IMR-90 (cell line): Measurements from ENCODE around the gene ZNRF3. TPM values are rescaled to one million over a fixed set of nuclear protein-coding genes. Genes with fewer than 3 reads are reported as not detected.

Experiments used
- ATAC-seq: fragments of 200-7000 bp; cut with Tn5 transposase; 2 replicates; pipeline ENCODE4 v1.9.1; 2020; ENCODE audit warnings: low read depth, mild to moderate bottlenecking, moderate library complexity
- BruUV-seq: library from RNA; stranded (reverse); fragments of 400-500 nt; replicated peaks from 2 replicates; lab custom pipeline; 2021; lab: Mats Ljungman, UMichigan
- CTCF ChIA-PET: fragments of 300-600 bp; formaldehyde crosslinking; extraction: SDS; loops from one replicate; lab custom pipeline; 2021; ENCODE audit warnings: antibody characterized with exemption; lab: Yijun Ruan, JAX
- POLR2A ChIA-PET: fragments of 300-600 bp; sonication (Branson Sonifier 250); formaldehyde crosslinking; loops from one replicate; lab custom pipeline; 2022; ENCODE audit warnings: antibody characterized with exemption; ENCODE audit not compliant: unreplicated experiment; lab: Charles Lee
- DNase-seq: peaks from one replicate; pipeline ENCODE4 v3.0.0; 2013
- H2AFZ ChIP-seq: replicated peaks from 2 replicates; pipeline ENCODE3; 2013; ENCODE audit warnings: low read length, mild to moderate bottlenecking; ENCODE audit not compliant: poor library complexity
- H2AK5ac ChIP-seq: 2 replicates; pipeline ENCODE4 v1.6.1; 2013; ENCODE audit warnings: low read depth, low read length, inconsistent platforms
- H2AK9ac ChIP-seq: replicated peaks from 2 replicates; pipeline ENCODE3; 2013; ENCODE audit warnings: mild to moderate bottlenecking, low read depth, low read length, moderate library complexity; ENCODE audit not compliant: poor library complexity
- H2BK120ac ChIP-seq: 2 replicates; pipeline ENCODE4 v1.6.1; 2013; ENCODE audit warnings: low read depth, low read length, inconsistent platforms
- H2BK15ac ChIP-seq: 3 replicates; pipeline ENCODE4 v1.6.1; 2013; ENCODE audit warnings: low read depth, low read length, inconsistent platforms
- H2BK20ac ChIP-seq: 2 replicates; pipeline ENCODE4 v1.6.1; 2013; ENCODE audit warnings: low read depth, mild to moderate bottlenecking, inconsistent platforms, low read length, moderate library complexity
- H2BK5ac ChIP-seq: 2 replicates; pipeline ENCODE4 v1.6.1; 2013; ENCODE audit warnings: mild to moderate bottlenecking, low read depth, low read length, inconsistent platforms; ENCODE audit not compliant: poor library complexity, severe bottlenecking
- H3K14ac ChIP-seq: replicated peaks from 2 replicates; pipeline ENCODE4 v1.6.1; 2013; ENCODE audit warnings: low read depth, low read length, inconsistent platforms
- H3K18ac ChIP-seq: 2 replicates; pipeline ENCODE4 v1.6.1; 2013; ENCODE audit warnings: low read depth, low read length, control low read depth
- H3K23ac ChIP-seq: 2 replicates; pipeline ENCODE4 v1.6.1; 2013; ENCODE audit warnings: low read depth, low read length, inconsistent platforms
- H3K27ac ChIP-seq: 2 replicates; pipeline ENCODE4 v1.5.1; 2013; ENCODE audit warnings: mild to moderate bottlenecking, control low read depth, low read length; ENCODE audit not compliant: insufficient read depth
- H3K27me3 ChIP-seq: 2 replicates; pipeline ENCODE4 v1.6.1; 2013; ENCODE audit warnings: low read length; ENCODE audit not compliant: control insufficient read depth, insufficient read depth
- H3K36me3 ChIP-seq: 2 replicates; pipeline ENCODE4 v1.6.1; 2013; ENCODE audit warnings: low read length, mixed read lengths; ENCODE audit not compliant: control insufficient read depth, insufficient read depth
- H3K4ac ChIP-seq: 2 replicates; pipeline ENCODE4 v1.6.1; 2013; ENCODE audit warnings: low read depth, low read length, inconsistent platforms
- H3K4me1 ChIP-seq: 2 replicates; pipeline ENCODE4 v1.6.1; 2013; ENCODE audit warnings: low read length, mixed read lengths; ENCODE audit not compliant: control insufficient read depth, insufficient read depth
- H3K4me2 ChIP-seq: 2 replicates; pipeline ENCODE4 v1.6.1; 2013; ENCODE audit warnings: low read depth, mild to moderate bottlenecking, control low read depth, low read length, moderate library complexity
- H3K4me3 ChIP-seq: 2 replicates; pipeline ENCODE4 v1.5.1; 2013; ENCODE audit warnings: low read depth, mild to moderate bottlenecking, control low read depth, low read length, moderate library complexity; ENCODE audit not compliant: insufficient read depth
- H3K56ac ChIP-seq: 2 replicates; pipeline ENCODE4 v1.6.1; 2013; ENCODE audit warnings: low read length, inconsistent platforms; ENCODE audit not compliant: insufficient read depth; ENCODE audit errors: extremely low read depth
- H3K79me1 ChIP-seq, 2 experiments: 2 replicates each; pipeline ENCODE4 v1.6.1; 2013; ENCODE audit warnings: low read length in 2 of 2, inconsistent platforms in 1 of 2, low read depth in 1 of 2
- H3K9ac ChIP-seq: 2 replicates; pipeline ENCODE4 v1.6.1; 2013; ENCODE audit warnings: low read depth, low read length, control low read depth
- H3K9me1 ChIP-seq: 2 replicates; pipeline ENCODE4 v1.6.1; 2013; ENCODE audit warnings: low read length, inconsistent platforms; ENCODE audit not compliant: insufficient read depth
- H3K9me3 ChIP-seq: 2 replicates; pipeline ENCODE4 v1.6.1; 2013; ENCODE audit warnings: low read length; ENCODE audit not compliant: control insufficient read depth, insufficient read depth
- H4K20me1 ChIP-seq: 2 replicates; pipeline ENCODE4 v1.6.1; 2013; ENCODE audit warnings: low read length, inconsistent platforms; ENCODE audit not compliant: insufficient read depth
- H4K5ac ChIP-seq: 2 replicates; pipeline ENCODE4 v1.6.1; 2013; ENCODE audit warnings: mild to moderate bottlenecking, low read depth, low read length, control low read depth
- H4K8ac ChIP-seq, 2 experiments: 2 replicates each; pipeline ENCODE4 v1.6.1; 2013; ENCODE audit warnings: low read depth in 2 of 2, low read length in 2 of 2, control low read depth in 1 of 2, inconsistent platforms in 1 of 2
- H4K91ac ChIP-seq: 2 replicates; pipeline ENCODE4 v1.6.1; 2013; ENCODE audit warnings: low read depth, low read length, inconsistent platforms; ENCODE audit not compliant: insufficient read depth
- BHLHE40 ChIP-seq: fragments of 150-350 bp; IDR thresholded peaks from 2 replicates; pipeline ENCODE4 v1.6.1; 2016; ENCODE audit warnings: mild to moderate bottlenecking, low read depth, low read length
- CEBPB ChIP-seq: IDR thresholded peaks from 2 replicates; pipeline ENCODE4 v1.6.1; 2012; ENCODE audit warnings: low read depth, low read length, improper control_type of control experiment
- CHD1 ChIP-seq: IDR thresholded peaks from 2 replicates; pipeline ENCODE4 v1.6.1; 2012; ENCODE audit warnings: low read depth, low read length, improper control_type of control experiment
- ELK1 ChIP-seq: fragments of 150-350 bp; IDR thresholded peaks from 2 replicates; pipeline ENCODE4 v1.6.1; 2016; ENCODE audit warnings: low read depth, mild to moderate bottlenecking, low read length, moderate library complexity, borderline replicate concordance
- FOS ChIP-seq: fragments of 150-350 bp; IDR thresholded peaks from 2 replicates; pipeline ENCODE4 v1.6.1; 2016; ENCODE audit warnings: low read depth, low read length
- MAFK ChIP-seq: IDR thresholded peaks from 2 replicates; pipeline ENCODE4 v1.6.1; 2012; ENCODE audit warnings: low read depth, low read length, improper control_type of control experiment
- MAZ ChIP-seq: IDR thresholded peaks from 2 replicates; pipeline ENCODE4 v1.6.1; 2012; ENCODE audit warnings: low read depth, mild to moderate bottlenecking, low read length, improper control_type of control experiment, moderate library complexity, borderline replicate concordance
- MXI1 ChIP-seq: IDR thresholded peaks from 2 replicates; pipeline ENCODE4 v1.6.1; 2012; ENCODE audit warnings: low read depth, mild to moderate bottlenecking, low read length, moderate library complexity, borderline replicate concordance
- NFE2L2 ChIP-seq: fragments of 150-350 bp; IDR thresholded peaks from 2 replicates; pipeline ENCODE4 v1.6.1; 2016; ENCODE audit warnings: low read depth, mild to moderate bottlenecking, low read length
- POLR2A ChIP-seq: IDR thresholded peaks from 2 replicates; pipeline ENCODE4 v1.6.1; 2012; ENCODE audit warnings: mild to moderate bottlenecking, low read depth, low read length
- RAD21 ChIP-seq: IDR thresholded peaks from 2 replicates; pipeline ENCODE4 v1.6.1; 2012; ENCODE audit warnings: low read length, improper control_type of control experiment
- RCOR1 ChIP-seq: IDR thresholded peaks from 2 replicates; pipeline ENCODE4 v1.6.1; 2012; ENCODE audit warnings: mild to moderate bottlenecking, low read length, improper control_type of control experiment; ENCODE audit not compliant: insufficient replicate concordance
- RFX5 ChIP-seq: IDR thresholded peaks from 2 replicates; pipeline ENCODE4 v1.8.0; 2012; ENCODE audit warnings: low read depth, mild to moderate bottlenecking, low read length, moderate library complexity
- SMC3 ChIP-seq: fragments of 150-350 bp; IDR thresholded peaks from 2 replicates; pipeline ENCODE4 v1.6.1; 2016; ENCODE audit warnings: low read depth, mild to moderate bottlenecking, antibody characterized with exemption, low read length, moderate library complexity
- WGBS, 2 experiments: methylation state at CpG; one replicate each; pipeline versions ENCODE4 v1.1.5 to v1.1.7; 2013; ENCODE audit warnings: missing lambda C conversion rate in 2 of 2; ENCODE audit not compliant: insufficient read length in 1 of 2; ENCODE audit errors: extremely low coverage in 2 of 2; 5-methylcytosine and 5-hydroxymethylcytosine counted together
- dilution Hi-C: fragments of 300-500 bp; cut with HindIII; formaldehyde crosslinking; loops from one replicate; pipeline ENCODE4 v1.14.3; 2018; ENCODE audit warnings: low sequenced_read_pairs; ENCODE audit not compliant: unreplicated experiment
- in situ Hi-C: fragments of 300-500 bp; cut with MboI; formaldehyde crosslinking; loops from 3 replicates; pipeline ENCODE4 v1.14.3; 2019; ENCODE audit warnings: low sequenced_read_pairs, inconsistent platforms, mixed read lengths
- intact Hi-C: fragments of 100-400 bp; cut with micrococcal nuclease; formaldehyde crosslinking; loops from 2 replicates; pipeline ENCODE4 v1.10.0; 2022
- polyA plus RNA-seq, 3 experiments: library from polyadenylated mRNA; depleted of rRNA; stranded (reverse); fragments of >200 nt; gene quantifications; 2 replicates each; pipeline ENCODE4 v1.2.3, GENCODE V29; 2012; ENCODE audit warnings: low replicate concordance in 1 of 3
- total RNA-seq: library from RNA; depleted of rRNA; stranded (reverse); fragments of >200 nt; gene quantifications from 2 replicates; pipeline ENCODE4 v1.2.3, GENCODE V29; 2012
- TF ChIP-seq, protein P1 (sequence below): conservative IDR thresholded peaks from 2 replicates; pipeline ENCODE4 v1.5.1; 2012; ENCODE audit warnings: mild to moderate bottlenecking, low read depth, low read length, improper control_type of control experiment
- TF ChIP-seq, protein P2 (sequence below): fragments of 150-350 bp; IDR thresholded peaks from 2 replicates; pipeline ENCODE4 v1.6.1; 2017; ENCODE audit warnings: mild to moderate bottlenecking, antibody characterized with exemption, low read length, low read depth

ZNRF3 gene
- total and polyA plus RNA-seq, 2 of the 4 experiments (the other 2 are of a cell fraction): 1.4 to 2.4 TPM

DNA sequence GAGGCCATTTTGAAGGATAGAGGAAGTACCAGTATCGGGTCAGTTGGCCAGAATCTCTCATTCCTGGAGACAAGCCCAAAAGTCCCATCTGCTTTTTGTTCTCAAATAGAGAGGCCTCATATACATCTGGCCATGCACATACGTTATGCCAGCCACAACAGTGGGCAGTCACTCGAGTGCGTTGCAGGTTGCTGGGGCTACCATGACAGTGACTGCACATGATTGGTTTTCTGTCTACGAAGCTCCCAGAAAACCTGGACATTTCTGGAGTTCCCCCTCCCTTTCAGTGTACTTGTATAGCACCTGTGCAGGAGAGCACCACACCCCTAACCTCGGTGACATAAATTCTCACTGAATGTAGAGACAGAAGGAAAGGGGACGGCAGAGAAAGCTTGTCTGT lies 116.1 kb downstream of the ZNRF3 start:
- Histone ChIP-seq H3K23ac (no peak overlapping the region), H3K9ac (no peak overlapping the region), H3K4me1 (no peaks in the 10 kb centered on the region), H3K9me1 (no peaks in the 10 kb centered on the region; the same call in 1 of the 2 replicates), H3K56ac (no peak overlapping the region), H3K9me3 (no peaks in the 10 kb centered on the region), H4K8ac (no peak overlapping the region), H3K18ac (no peak overlapping the region), H4K20me1 (no peaks in the 10 kb centered on the region), H3K27ac (no peak overlapping the region), H2BK5ac (no peak overlapping the region), H2BK20ac (no peak overlapping the region), H2AFZ (no peak overlapping the region), H2AK5ac (no peak overlapping the region), H3K79me1 (no peaks in the 10 kb centered on the region; a peak in 1 of 4 replicates), H4K5ac (no peak overlapping the region), H3K27me3 (no peaks in the 10 kb centered on the region), H4K91ac (no peak overlapping the region), H2BK15ac (no peak overlapping the region), H3K4me3 (no peak overlapping the region), H3K4ac (no peak overlapping the region), H2BK120ac (no peak overlapping the region), H3K14ac (no peak overlapping the region), H2AK9ac (no peak overlapping the region), H3K4me2 (no peak overlapping the region), H3K36me3 (no peaks in the 10 kb centered on the region)
- no peak for ATAC-seq
- 91% methylated on average over 4 of the region's 7 CpGs; no CpG with 5 or more reads in 1 of the 2 experiments for WGBS, 2 experiments
- intact Hi-C loops: no loop called here
- ChIA-PET CTCF (interaction anchor here (0.7 to 1.5 kb wide), 2 partner anchors 143 to 277 kb away, joined by 3 read pairs; no protein-coding TSS in a partner anchor), POLR2A (no interaction called here)
- dilution Hi-C loops: no loop called here
- no peak for DNase-seq
- no TSS peak for BruUV-seq
- TF ChIP-seq RFX5 (no peak), CEBPB (no peak), POLR2A (no peak), ELK1 (no peak), RCOR1 (no peak), FOS (no peak), BHLHE40 (no peak), MXI1 (no peak), RAD21 (no peak), SMC3 (no peak), MAZ (no peak), CHD1 (no peak), MAFK (no peak), NFE2L2 (no peak)
- TF ChIP-seq, protein P1, sequence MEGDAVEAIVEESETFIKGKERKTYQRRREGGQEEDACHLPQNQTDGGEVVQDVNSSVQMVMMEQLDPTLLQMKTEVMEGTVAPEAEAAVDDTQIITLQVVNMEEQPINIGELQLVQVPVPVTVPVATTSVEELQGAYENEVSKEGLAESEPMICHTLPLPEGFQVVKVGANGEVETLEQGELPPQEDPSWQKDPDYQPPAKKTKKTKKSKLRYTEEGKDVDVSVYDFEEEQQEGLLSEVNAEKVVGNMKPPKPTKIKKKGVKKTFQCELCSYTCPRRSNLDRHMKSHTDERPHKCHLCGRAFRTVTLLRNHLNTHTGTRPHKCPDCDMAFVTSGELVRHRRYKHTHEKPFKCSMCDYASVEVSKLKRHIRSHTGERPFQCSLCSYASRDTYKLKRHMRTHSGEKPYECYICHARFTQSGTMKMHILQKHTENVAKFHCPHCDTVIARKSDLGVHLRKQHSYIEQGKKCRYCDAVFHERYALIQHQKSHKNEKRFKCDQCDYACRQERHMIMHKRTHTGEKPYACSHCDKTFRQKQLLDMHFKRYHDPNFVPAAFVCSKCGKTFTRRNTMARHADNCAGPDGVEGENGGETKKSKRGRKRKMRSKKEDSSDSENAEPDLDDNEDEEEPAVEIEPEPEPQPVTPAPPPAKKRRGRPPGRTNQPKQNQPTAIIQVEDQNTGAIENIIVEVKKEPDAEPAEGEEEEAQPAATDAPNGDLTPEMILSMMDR: no peak
- TF ChIP-seq, protein P2, sequence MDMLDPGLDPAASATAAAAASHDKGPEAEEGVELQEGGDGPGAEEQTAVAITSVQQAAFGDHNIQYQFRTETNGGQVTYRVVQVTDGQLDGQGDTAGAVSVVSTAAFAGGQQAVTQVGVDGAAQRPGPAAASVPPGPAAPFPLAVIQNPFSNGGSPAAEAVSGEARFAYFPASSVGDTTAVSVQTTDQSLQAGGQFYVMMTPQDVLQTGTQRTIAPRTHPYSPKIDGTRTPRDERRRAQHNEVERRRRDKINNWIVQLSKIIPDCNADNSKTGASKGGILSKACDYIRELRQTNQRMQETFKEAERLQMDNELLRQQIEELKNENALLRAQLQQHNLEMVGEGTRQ: no peak
- in situ Hi-C loops: no loop called here
